Measurements from ENCODE around the gene GABRR3.
A peak's percentile ranks its signal among the peaks of the same experiment; 100 is the strongest.
"Not testable (repeated sequence)": the region's sequence is repeated elsewhere in the genome, so short reads cannot be mapped to it uniquely, and the experiment has no call there.

The GABRR3 gene

GRCh38 chr3:98021830-98022560 lies 13.1 kb downstream of the GABRR3 start:
- no peak for DNase-seq (ENCODE audit: low spot score)

- DNase-seq (ENCODE audit: low spot score) = no peak
Measured at GRCh38 chr3:98020412-98020811, 14.7 kb downstream of the GABRR3 start.

DNA sequence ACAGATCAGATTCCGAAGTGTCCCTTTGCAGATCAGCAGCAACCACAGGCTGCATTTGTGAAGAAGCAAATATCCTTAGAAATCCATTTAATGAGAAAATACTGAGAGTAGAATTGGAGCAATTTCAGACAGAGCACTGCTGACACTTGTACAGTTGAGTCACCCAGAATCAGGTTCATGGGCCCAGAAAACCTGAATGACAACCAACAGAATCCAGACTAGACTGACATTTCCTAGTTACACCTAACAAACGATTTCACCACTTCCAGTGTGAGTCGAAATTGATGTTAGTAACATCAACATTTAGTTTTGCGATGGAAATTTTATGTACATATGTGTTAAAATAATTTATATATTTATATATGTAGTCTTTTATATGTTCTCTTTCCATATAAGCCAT lies 16.8 kb downstream of the GABRR3 start:
- no peak for DNase-seq (ENCODE audit: low spot score)

GRCh38 chr3:98014268-98014585 lies 20.9 kb downstream of the GABRR3 start:
- DNase-seq (ENCODE audit: low spot score) = no peak

- no peak for DNase-seq (ENCODE audit: low spot score)
Measured at GRCh38 chr3:98013411-98014267, 21.5 kb downstream of the GABRR3 start.

DNA sequence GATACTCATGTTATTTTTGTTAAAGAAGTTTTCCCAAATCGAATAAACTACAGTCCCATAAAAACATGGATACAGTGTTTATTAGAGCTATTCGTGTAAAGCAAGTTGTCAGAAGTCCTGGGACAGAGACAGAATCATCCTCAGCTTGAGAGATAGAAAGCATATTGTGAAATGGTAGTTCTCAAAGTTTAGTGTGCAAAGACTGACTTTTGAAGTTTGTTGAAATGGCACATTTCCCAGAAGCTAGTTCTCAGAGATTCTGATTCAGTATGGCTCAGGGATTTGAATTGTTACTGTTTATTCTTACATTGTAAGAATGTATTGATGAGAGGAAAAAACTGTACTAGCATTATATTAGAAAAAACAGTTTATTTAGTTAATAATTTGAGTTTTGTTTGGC lies 22.1 kb downstream of the GABRR3 start:
- no peak for DNase-seq (ENCODE audit: low spot score)

- not testable (repeated sequence) for DNase-seq (ENCODE audit: low spot score)
Measured at GRCh38 chr3:98010883-98011449, 24.1 kb downstream of the GABRR3 start.

GRCh38 chr3:98010194-98010882 lies 24.8 kb downstream of the GABRR3 start:
- no peak for DNase-seq (ENCODE audit: low spot score)

DNA sequence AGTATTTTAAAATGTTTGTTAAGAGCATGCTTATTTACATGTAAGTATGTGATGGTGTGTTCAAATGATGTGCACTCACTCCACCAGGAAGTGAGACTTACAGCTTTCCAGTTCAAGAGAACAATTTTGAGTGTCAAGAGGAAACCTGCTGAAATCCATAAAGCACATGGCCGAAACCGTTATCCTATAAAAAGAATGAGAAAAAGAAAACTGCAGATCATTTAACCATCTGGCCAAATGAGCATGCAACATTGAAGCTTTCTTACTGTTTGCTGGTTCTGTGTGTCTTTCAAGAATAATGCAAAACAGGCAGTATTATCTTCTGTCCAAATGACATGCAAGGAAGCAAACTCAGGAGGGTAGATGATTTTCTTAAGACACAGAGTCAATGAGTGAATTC lies 26.3 kb downstream of the GABRR3 start:
- no peak for DNase-seq (ENCODE audit: low spot score)

GRCh38 chr3:98005438-98005837 lies 29.7 kb downstream of the GABRR3 start:
- no peak for DNase-seq (ENCODE audit: low spot score)

DNA sequence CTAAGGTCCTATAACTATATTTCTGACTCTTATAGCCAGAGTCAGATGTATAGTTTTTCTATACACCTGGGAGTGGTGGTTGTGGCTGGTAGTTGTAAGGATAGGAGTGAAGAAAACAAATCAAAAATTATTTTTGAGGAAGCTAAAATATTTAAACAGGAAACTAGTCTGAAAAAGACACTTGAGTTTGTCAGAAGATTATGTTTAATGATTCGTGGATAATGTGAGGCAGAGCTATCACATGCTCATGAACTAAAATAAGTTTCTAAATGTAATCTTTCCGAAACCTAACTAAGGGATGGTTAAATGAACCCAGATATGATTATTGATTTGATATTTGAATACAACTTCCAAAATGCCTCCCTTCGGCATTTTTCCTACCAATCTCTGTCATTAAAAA lies 30.4 kb downstream of the GABRR3 start:
- DNase-seq (ENCODE audit: low spot score) = no peak

GRCh38 chr3:98003306-98003969 lies 31.7 kb downstream of the GABRR3 start:
- DNase-seq (ENCODE audit: low spot score) = no peak

DNA sequence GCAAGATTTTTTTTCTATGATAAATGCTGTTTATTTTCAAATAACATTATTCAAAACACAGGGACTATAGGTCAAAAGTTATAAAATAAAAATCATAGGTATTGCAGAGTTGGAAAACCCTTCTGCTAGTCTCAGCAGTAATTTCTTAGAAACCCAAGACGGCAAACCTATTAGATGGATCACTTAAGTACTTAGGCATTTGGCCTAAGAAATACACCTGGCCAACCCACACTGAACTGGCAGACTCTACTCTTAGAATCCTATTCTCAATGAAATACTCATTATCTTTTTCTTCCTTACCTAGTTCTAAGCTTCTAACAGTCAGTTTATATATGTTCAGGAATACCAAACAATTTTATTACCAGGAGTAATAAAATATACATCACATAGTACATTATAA lies 32.4 kb downstream of the GABRR3 start:
- DNase-seq (ENCODE audit: low spot score) = no peak

DNA sequence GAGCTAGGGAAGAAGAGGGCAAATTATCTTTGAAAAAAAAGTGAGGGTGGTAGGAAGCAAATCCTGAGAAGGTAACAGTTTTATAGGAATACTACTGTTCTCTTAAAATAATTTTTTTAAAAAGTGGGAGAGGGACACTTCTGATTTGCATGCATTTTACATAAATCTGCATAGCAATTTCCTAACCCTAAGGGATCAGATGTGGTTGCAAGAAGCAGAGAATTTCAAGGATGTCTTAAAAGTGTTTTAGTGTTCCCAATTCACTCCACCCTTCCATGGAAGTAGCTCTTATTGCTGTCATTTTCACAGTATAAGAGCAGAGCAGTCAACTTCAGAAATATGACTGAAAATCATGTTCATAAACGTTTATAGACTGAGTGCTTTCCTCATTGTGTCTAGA lies 35.1 kb downstream of the GABRR3 start:
- no peak for DNase-seq (ENCODE audit: low spot score)

GRCh38 chr3:97999103-97999502 lies 36.0 kb downstream of the GABRR3 start:
- DNase-seq (ENCODE audit: low spot score) = no peak

DNA sequence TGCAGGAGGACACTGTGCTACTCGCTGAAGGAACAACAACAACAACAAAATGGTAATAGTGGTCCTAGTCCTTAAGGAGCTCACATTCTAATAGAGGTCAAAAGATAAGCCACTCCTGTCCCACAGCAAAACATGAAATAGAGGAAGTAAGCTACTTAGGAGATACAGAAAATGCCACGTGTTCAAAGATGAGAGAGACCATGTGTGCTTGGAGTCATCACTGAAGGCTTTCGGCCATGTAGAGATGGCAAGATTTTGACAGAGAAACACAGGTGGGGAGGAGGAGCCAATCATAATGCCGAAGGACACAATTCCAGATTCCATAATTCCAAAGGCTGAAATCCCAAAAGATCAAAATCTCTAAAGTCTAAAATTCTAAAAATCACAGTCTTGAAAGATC lies 38.1 kb downstream of the GABRR3 start:
- DNase-seq (ENCODE audit: low spot score) = no peak

GRCh38 chr3:97994328-97994945 lies 40.7 kb downstream of the GABRR3 start:
- no peak for DNase-seq (ENCODE audit: low spot score)

DNA sequence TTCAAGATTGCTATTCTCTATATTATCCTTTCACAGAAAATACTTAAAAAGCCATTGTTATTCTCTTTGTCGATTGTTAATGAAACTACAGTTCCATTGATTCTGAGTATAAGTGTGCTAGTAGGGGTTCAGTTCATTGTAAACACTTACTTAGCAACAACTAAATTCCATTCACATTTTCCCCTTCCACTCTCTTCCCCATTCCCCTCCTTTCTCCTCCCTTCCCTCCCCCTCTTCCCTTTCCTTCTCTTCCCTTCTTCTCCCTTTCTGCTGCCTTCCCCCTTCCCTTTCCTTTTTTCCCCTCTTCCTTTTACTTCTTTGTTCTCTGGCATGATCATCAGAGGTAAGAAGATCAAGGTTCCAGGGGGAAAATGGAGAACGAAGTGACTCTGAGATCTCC lies 41.6 kb downstream of the GABRR3 start:
- DNase-seq (ENCODE audit: low spot score) = no peak

- DNase-seq (ENCODE audit: low spot score) = no peak
Measured at GRCh38 chr3:97992547-97993173, 42.5 kb downstream of the GABRR3 start.

DNA sequence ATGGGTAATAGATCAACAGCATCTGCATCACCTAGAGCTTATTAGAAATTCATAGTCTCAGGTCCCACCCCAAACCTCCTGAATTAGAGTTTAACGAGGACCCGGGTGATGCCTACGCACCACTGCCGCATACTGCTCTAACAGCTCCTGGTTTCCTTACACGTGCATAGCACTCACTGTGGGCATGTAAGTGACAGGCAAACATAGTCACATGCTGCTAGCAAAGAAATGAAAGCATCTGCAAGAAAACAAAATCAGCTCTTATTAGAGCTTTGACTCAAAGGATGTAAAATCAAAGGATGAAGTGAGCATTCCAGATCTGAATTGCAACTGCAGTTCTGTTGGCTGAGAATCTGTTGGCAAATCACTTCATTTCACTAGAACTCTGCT lies 43.8 kb downstream of the GABRR3 start:
- DNase-seq (ENCODE audit: low spot score) = peak; percentile 61

DNA sequence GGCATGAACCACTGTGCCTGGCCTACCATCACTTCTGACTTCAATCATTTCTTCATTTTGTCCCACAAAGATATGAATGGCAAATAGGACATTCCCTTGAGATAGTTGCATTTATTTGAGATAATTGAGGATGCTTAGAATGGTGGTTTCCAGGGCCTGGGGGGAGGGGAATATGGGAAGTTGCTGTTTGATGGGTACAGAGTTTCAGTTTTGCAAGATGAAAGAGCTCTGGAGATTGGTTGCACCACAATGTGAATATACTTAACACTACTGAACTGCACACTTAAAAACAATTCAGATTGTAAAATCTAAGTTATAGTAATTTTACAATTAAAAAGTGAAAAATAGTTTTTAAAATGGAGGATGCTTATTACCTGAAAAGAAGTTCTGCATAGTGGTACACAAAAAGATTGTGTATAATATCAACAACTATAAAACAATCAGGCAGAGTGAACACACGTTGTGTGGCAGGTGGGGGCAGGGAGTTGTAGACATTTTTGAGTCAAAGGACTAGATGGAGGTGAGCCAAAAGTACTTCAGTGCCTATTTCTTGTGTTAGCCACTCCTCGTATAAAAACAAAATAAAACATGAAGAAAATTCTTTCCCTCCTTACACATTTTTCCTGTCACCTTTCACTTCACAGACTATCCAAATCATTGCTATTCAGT lies 44.4 kb downstream of the GABRR3 start:
- peak; percentile 47 for DNase-seq (ENCODE audit: low spot score)

Data from activated CD4-positive, alpha-beta T cell treated with anti-CD3 and anti-CD28 coated beads, Interleukin-2, Interleukin-4, amounts not matched to agents 100 ng/mL and 50 ng/mL, durations not matched to agents 16 hours and 8 hours (primary cell).